Measurements from ENCODE around the gene SAMD9. TPM values are rescaled to one million over a fixed set of nuclear protein-coding genes. Genes with fewer than 3 reads are reported as not detected.

The SAMD9 gene
- total RNA-seq, 1 experiment from 2014 or later = 12.1 TPM

GRCh38 chr7:93053209-93053948 is 64.4 kb downstream of the SAMD9 start:
- POLR2A ChIA-PET (ENCODE audit: unreplicated experiment) = no interaction called here
- Histone ChIP-seq H3K4me2 (no peak overlapping the region), H3K9me3 (ENCODE audit: insufficient read depth, low read depth) (no peaks in the 10 kb centered on the region), H4K20me1 (ENCODE audit: insufficient read depth) (no peaks in the 10 kb centered on the region), H3K27me3 (ENCODE audit: insufficient read depth, low read depth) (no peaks in the 10 kb centered on the region), H3K4me1 (replicated peaks; ENCODE audit: insufficient read depth) (no peaks in the 10 kb centered on the region), H3K79me2 (ENCODE audit: low read depth) (no peaks in the 10 kb centered on the region), H3K27ac (no peak overlapping the region), H2AFZ (no peak overlapping the region), H3F3A (ENCODE audit: insufficient read depth, low read depth) (no peaks in the 10 kb centered on the region), H3K4me3 (no peak overlapping the region), H3K36me3 (ENCODE audit: low read depth) (no peaks in the 10 kb centered on the region), H3K9me2 (ENCODE audit: insufficient read depth) (no peaks in the 10 kb centered on the region)
- BruUV-seq (replicated peaks) = no TSS peak
- intact Hi-C loops (cut with micrococcal nuclease; ENCODE audit: unreplicated experiment) = no loop called here
- TF ChIP-seq EZH2 (IDR thresholded peaks at IDR 0.05; ENCODE audit: low read depth) = no peak
- no peak for TF ChIP-seq CTCF (conservative IDR thresholded peaks at IDR 0.05)
- DNase-seq = no peak
- CTCF ChIA-PET = no interaction called here

GRCh38 chr7:93051660-93052059 is 66.1 kb downstream of the SAMD9 start:
- Histone ChIP-seq H3K36me3 (ENCODE audit: low read depth) (no peaks in the 10 kb centered on the region), H3K79me2 (ENCODE audit: low read depth) (no peaks in the 10 kb centered on the region), H3K4me3 (no peak overlapping the region), H3K27me3 (ENCODE audit: insufficient read depth, low read depth) (no peaks in the 10 kb centered on the region), H3F3A (ENCODE audit: insufficient read depth, low read depth) (no peaks in the 10 kb centered on the region), H2AFZ (no peak overlapping the region), H3K9me2 (ENCODE audit: insufficient read depth) (no peaks in the 10 kb centered on the region), H4K20me1 (ENCODE audit: insufficient read depth) (no peaks in the 10 kb centered on the region), H3K4me2 (no peak overlapping the region), H3K9me3 (ENCODE audit: insufficient read depth, low read depth) (no peaks in the 10 kb centered on the region), H3K27ac (no peak overlapping the region), H3K4me1 (replicated peaks; ENCODE audit: insufficient read depth) (no peaks in the 10 kb centered on the region)
- CTCF ChIA-PET = no interaction called here
- DNase-seq = no peak
- intact Hi-C loops (cut with micrococcal nuclease; ENCODE audit: unreplicated experiment) = no loop called here
- POLR2A ChIA-PET (ENCODE audit: unreplicated experiment) = no interaction called here
- BruUV-seq (replicated peaks) = no TSS peak
- no peak for TF ChIP-seq CTCF (conservative IDR thresholded peaks at IDR 0.05)
- no peak for TF ChIP-seq EZH2 (IDR thresholded peaks at IDR 0.05; ENCODE audit: low read depth)

Other genes with a start within 250 kb of the SAMD9 start
- gene SAMD9L, start 30.4 kb upstream of the SAMD9 start, total RNA-seq (2021) = 3.6 and 4.1 TPM in 2 replicates
- not detected in 2 replicates for gene HEPACAM2, start 108.5 kb upstream of the SAMD9 start, total RNA-seq (2021)
- 20.3 and 32.2 TPM in 2 replicates for gene VPS50, start 114.4 kb upstream of the SAMD9 start, total RNA-seq (2021)